Smooth muscle cell (in vitro differentiated cells): ENCODE measurements around the gene EEA1. TPM values are rescaled to one million over a fixed set of nuclear protein-coding genes. Genes with fewer than 3 reads are reported as not detected.

Experiments used
- DNase-seq: peaks from one replicate; lab custom pipeline; 2025; ENCODE audit not compliant: unreplicated experiment; lab: John Stamatoyannopoulos, UW
- H2AFZ ChIP-seq: fragments of 200-600 bp; sonication (generic); 2 replicates; pipeline ENCODE4 v1.6.0; 2016; ENCODE audit warnings: antibody characterized with exemption, low read depth, mild to moderate bottlenecking
- H3F3A ChIP-seq: fragments of 200-600 bp; sonication (generic); 2 replicates; pipeline ENCODE4 v1.6.0; 2017; ENCODE audit warnings: antibody characterized with exemption, low read depth
- H3K27ac ChIP-seq: fragments of 200-600 bp; sonication (generic); 2 replicates; pipeline ENCODE4 v1.5.1; 2016; ENCODE audit warnings: low read depth, mild to moderate bottlenecking
- H3K27me3 ChIP-seq: fragments of 200-600 bp; sonication (generic); 2 replicates; pipeline ENCODE4 v1.6.1; 2016; ENCODE audit warnings: low read depth, mild to moderate bottlenecking
- H3K36me3 ChIP-seq: fragments of 200-600 bp; sonication (generic); 2 replicates; pipeline ENCODE4 v1.5.1; 2016; ENCODE audit warnings: low read depth
- H3K4me1 ChIP-seq: fragments of 200-600 bp; sonication (generic); 2 replicates; pipeline ENCODE4 v1.5.1; 2016; ENCODE audit warnings: low read depth
- H3K4me2 ChIP-seq: fragments of 200-600 bp; sonication (generic); 2 replicates; pipeline ENCODE4 v1.6.0; 2016; ENCODE audit warnings: mild to moderate bottlenecking
- H3K4me3 ChIP-seq: fragments of 200-600 bp; sonication (generic); 2 replicates; pipeline ENCODE4 v1.5.1; 2016; ENCODE audit warnings: mild to moderate bottlenecking
- H3K79me2 ChIP-seq: fragments of 200-600 bp; sonication (generic); 2 replicates; pipeline ENCODE4 v1.6.0; 2016; ENCODE audit warnings: low read depth, mild to moderate bottlenecking
- H3K9ac ChIP-seq: fragments of 200-600 bp; sonication (generic); 2 replicates; pipeline ENCODE4 v1.6.0; 2016; ENCODE audit warnings: low read depth
- H3K9me3 ChIP-seq: fragments of 200-600 bp; sonication (generic); replicated peaks from 2 replicates; pipeline ENCODE4 v1.5.1; 2016; ENCODE audit warnings: low read depth
- H4K20me1 ChIP-seq: fragments of 200-600 bp; sonication (generic); 2 replicates; pipeline ENCODE4 v1.6.0; 2016; ENCODE audit warnings: low read depth
- WGBS: methylation state at CpG from one replicate; pipeline ENCODE4 v1.1.7; 2016; ENCODE audit warnings: low lambda C conversion rate; 5-methylcytosine and 5-hydroxymethylcytosine counted together
- polyA plus RNA-seq: library from polyadenylated mRNA; unstranded; fragments of >200 nt; fragmentation: Nextera tagmentation; extraction: Ambion mirVana; gene quantifications from 2 replicates; pipeline ENCODE4 v1.2.1, GENCODE V29; 2016
- total RNA-seq: library from RNA; depleted of rRNA; stranded (reverse); fragments of >200 nt; gene quantifications from 2 replicates; pipeline ENCODE4 v1.2.3, GENCODE V29; 2014
- TF ChIP-seq, protein P1 (sequence below): fragments of 200-600 bp; sonication (generic); IDR thresholded peaks from 2 replicates; pipeline ENCODE4 v1.5.1; 2017; ENCODE audit warnings: borderline replicate concordance, mild to moderate bottlenecking, antibody characterized with exemption; ENCODE audit not compliant: insufficient read depth, poor library complexity, severe bottlenecking

Gene EEA1
- total and polyA plus RNA-seq, 2 experiments from 2014 or later = 25.1 to 29.0 TPM

DNA sequence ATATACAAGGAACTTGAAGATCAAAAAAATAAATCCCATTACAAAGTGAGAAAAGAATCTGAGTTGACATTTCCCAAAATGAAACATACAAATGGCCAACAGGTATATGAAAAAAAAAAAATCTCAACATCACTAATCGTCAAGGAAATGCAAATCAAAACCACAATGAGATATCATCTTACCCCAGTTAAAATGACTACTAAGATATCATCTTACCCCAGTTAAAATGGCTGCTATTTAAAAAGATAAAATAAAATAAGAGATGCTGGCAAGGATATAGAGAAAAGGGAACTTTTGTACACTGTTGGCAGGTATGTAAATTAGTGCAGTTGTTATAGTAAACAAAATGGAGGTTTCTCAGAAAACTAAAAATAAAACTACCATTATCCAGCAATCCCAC, 181.9 kb downstream of the EEA1 start:
- Histone ChIP-seq H3K27ac (no peak overlapping the region), H3K4me1 (no peaks in the 10 kb centered on the region), H3K79me2 (no peaks in the 10 kb centered on the region), H3K9me3 (no peaks in the 10 kb centered on the region), H3K27me3 (no peaks in the 10 kb centered on the region), H3K9ac (no peak overlapping the region), H3K4me2 (no peak overlapping the region), H2AFZ (peak overlapping the region; percentile 44), H4K20me1 (no peaks in the 10 kb centered on the region), H3K4me3 (no peak overlapping the region), H3K36me3 (no peaks in the 10 kb centered on the region), H3F3A (no peaks in the 10 kb centered on the region)
- TF ChIP-seq, protein P1, sequence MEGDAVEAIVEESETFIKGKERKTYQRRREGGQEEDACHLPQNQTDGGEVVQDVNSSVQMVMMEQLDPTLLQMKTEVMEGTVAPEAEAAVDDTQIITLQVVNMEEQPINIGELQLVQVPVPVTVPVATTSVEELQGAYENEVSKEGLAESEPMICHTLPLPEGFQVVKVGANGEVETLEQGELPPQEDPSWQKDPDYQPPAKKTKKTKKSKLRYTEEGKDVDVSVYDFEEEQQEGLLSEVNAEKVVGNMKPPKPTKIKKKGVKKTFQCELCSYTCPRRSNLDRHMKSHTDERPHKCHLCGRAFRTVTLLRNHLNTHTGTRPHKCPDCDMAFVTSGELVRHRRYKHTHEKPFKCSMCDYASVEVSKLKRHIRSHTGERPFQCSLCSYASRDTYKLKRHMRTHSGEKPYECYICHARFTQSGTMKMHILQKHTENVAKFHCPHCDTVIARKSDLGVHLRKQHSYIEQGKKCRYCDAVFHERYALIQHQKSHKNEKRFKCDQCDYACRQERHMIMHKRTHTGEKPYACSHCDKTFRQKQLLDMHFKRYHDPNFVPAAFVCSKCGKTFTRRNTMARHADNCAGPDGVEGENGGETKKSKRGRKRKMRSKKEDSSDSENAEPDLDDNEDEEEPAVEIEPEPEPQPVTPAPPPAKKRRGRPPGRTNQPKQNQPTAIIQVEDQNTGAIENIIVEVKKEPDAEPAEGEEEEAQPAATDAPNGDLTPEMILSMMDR = no peak
- 93% methylated on average over 1 of the region's 1 CpG for WGBS
- no peak for DNase-seq

DNA sequence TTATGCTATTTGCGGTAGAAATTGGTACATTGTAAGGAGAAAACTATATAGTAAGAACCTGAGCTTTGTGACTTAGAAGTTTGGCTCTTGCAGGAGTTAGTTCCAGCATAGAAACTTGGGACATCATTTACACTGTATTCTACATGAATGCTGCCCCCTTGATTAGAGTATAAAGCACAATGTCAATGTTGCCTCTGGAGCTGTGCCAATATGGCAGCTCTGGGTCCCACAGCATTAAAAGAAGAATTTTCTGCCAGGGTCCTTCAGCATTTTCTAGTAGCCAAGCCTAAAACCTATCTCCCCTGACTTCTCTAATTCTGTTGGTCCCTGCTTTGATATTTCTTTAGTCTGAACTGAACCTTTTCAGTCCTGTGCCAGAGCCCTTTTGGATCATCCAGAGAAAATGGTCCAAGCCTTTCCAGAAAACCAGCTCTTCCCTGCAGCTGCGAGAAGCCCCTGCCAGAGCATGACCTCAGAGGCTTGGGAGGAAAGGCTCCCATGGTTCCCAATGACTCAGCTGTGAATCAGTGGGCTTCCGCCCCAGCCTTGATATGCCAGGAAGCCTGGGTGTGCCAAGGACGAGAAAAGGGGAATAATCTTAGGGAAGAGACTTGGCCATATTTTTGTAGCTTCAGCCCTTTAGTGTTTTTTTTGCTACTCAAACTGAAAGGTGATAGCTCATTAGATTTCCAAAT, 183.1 kb downstream of the EEA1 start:
- DNase-seq = no peak
- no peaks in the 10 kb centered on the region for H4K20me1 ChIP-seq
- H3K4me2 ChIP-seq = peak overlapping the region; percentile 47
- no peaks in the 10 kb centered on the region for H3K79me2 ChIP-seq
- no peaks in the 10 kb centered on the region for H3K36me3 ChIP-seq
- peak overlapping the region; percentile 56 for H3K27ac ChIP-seq
- WGBS = 36% methylated on average over 4 of the region's 4 CpGs
- H3K4me3 ChIP-seq = no peak overlapping the region
- H3K4me1 ChIP-seq = no peaks in the 10 kb centered on the region
- H2AFZ ChIP-seq = peak overlapping the region; percentile 44
- TF ChIP-seq, protein P1 = no peak
- H3K9me3 ChIP-seq = no peaks in the 10 kb centered on the region
- H3F3A ChIP-seq = no peaks in the 10 kb centered on the region
- H3K9ac ChIP-seq = no peak overlapping the region
- no peaks in the 10 kb centered on the region for H3K27me3 ChIP-seq

DNA sequence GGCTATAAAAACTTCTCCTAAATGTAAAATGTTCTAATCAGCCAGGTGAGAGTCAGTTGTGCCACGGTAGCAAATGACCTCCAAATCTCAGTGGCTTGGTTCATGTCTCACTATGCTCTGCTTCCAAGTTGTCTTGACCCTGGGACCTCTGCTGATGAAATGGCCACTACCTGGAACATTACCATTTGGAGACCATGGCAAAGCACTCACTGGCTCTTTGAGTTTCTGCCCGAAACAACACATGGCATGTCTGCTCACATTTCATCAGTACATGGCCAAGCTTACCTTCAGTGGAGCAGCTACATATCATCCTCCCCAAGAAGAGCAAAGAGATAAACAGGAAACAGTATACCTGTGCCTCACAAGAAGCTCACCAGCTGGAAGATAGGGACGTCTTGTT, 186.1 kb downstream of the EEA1 start:
- H3F3A ChIP-seq = no peaks in the 10 kb centered on the region
- H2AFZ ChIP-seq = no peak overlapping the region
- H3K4me2 ChIP-seq = no peak overlapping the region
- WGBS = 94% methylated on average over 3 of the region's 3 CpGs
- H3K79me2 ChIP-seq = no peaks in the 10 kb centered on the region
- no peaks in the 10 kb centered on the region for H3K4me1 ChIP-seq
- no peaks in the 10 kb centered on the region for H3K27me3 ChIP-seq
- H4K20me1 ChIP-seq = no peaks in the 10 kb centered on the region
- H3K36me3 ChIP-seq = no peaks in the 10 kb centered on the region
- DNase-seq = no peak
- TF ChIP-seq, protein P1 = no peak
- no peaks in the 10 kb centered on the region for H3K9me3 ChIP-seq
- no peak overlapping the region for H3K27ac ChIP-seq
- no peak overlapping the region for H3K4me3 ChIP-seq
- H3K9ac ChIP-seq = no peak overlapping the region

DNA sequence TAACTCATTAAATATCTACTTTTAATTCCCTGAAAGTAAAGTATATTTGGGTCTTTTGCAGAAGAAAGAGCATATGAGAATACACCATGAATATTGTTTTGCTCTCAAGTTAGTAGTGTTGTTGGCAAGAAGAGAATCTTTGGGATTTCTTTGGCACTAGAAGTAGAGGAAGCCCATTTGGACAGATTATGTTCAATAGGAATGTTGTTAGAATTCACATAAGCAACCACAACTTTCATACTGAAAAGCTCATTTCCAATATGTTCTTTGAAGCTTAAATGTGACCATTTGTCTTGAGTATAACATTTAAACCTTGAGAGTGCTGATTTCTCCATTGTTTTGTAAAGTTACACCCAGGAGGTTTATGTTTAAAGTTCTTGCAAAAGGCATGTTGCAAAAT, 188.7 kb downstream of the EEA1 start:
- H3K79me2 ChIP-seq = no peaks in the 10 kb centered on the region
- no peaks in the 10 kb centered on the region for H3K27me3 ChIP-seq
- TF ChIP-seq, protein P1 = no peak

More for the DNA sequence above, 188.7 kb downstream of the EEA1 start:
- Histone ChIP-seq H3K36me3 (no peaks in the 10 kb centered on the region), H3K4me3 (no peak overlapping the region), H3K9ac (no peak overlapping the region), H3F3A (no peaks in the 10 kb centered on the region), H3K4me2 (no peak overlapping the region), H3K9me3 (no peaks in the 10 kb centered on the region), H3K4me1 (no peaks in the 10 kb centered on the region), H2AFZ (no peak overlapping the region), H4K20me1 (no peaks in the 10 kb centered on the region), H3K27ac (no peak overlapping the region)
- no peak for DNase-seq
